GM19328 (cell line): ENCODE data around the gene BRMS1.
"Not testable (repeated sequence)": the region's sequence is repeated elsewhere in the genome, so short reads cannot be mapped to it uniquely, and the experiment has no call there.

Source experiments
- ATAC-seq: cut with Tn5 transposase; IDR thresholded peaks from one replicate; pipeline ENCODE4 v1.9.1; 2021; ENCODE audit warnings: mild to moderate bottlenecking, moderate library complexity; ENCODE audit not compliant: unreplicated experiment

BRMS1 gene

DNA sequence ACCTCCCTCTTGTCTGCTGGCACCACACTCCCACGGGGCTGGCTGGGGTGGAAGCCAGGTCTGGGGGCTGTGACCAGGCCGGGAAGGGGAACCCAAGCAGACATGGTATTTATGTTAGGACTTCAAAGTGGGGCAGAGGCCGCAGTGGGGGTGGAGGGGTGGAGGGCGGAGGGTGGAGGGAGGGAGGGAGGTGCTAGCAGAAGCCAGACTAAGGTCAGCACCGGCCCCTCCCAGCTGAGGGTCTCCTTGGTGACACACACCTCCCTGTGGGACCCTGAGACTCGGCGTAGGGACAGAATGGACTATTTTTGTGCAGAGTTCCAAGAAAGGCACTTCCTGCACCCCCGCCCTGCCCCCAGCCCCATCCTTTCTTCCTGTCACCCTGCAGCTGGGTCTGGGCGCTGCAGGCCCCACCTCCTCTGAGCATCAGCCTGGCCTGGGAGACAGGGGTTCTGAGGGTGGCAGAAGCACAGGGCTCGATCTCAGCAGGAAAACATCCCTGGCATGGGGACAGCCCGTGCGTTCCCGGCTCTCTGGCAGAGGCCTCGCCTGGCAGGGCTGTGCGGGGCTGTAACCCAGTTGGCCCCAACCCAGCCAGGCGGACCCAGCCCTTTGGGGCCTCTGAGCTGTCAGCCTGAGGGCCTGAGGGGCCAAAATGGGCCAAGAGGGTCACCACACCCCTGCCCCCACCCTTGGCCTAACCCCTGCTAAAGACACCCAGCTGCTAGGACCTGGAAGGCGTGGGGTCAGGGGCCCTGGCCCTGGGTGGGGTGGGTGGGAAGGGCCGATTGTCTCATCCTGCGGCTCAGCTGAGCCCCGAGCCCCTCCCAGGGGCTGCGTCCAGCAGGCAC is 18.4 kb downstream of the BRMS1 start:
- no peak for ATAC-seq

DNA sequence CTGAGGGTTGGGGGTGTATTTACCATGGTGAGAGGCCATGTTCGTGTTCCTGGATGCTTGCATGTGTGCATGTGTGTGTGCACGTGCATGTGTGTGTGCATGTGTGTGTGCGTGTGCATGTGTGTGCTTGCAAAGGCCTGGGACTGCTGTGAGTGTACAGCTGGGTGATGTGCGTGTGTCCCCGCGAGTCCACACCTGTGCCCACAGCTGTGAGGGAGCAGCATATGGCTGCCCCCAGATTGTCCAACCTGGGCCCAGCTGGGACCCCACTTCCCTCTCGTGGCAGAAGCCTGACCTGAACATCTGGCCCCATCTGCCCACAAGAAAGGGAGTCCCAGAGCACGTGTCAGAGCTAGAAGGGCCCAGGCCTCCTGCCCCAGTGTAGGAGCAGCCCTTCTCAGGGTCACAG is 19.6 kb downstream of the BRMS1 start:
- ATAC-seq: no peak

DNA sequence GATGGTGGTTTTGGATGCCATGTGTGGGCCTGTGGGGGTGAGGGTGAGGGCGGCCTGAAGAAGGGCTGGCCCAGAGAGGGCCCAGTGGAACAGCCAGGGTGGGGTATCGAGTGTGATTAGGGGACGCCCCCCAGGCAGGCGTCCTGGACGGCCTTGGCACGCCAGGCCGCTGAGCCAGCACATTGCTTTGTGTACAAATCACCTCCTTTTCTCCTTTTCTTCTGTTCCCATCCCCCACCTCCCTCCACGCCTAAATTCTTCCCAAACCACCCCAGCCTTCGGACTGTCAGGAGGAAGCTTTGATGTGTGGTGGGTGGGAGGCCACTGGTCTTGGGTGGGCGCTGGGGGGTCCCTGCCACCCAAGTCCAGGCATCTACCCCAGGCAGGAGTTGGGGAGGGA is 20.2 kb downstream of the BRMS1 start:
- ATAC-seq: no peak

DNA sequence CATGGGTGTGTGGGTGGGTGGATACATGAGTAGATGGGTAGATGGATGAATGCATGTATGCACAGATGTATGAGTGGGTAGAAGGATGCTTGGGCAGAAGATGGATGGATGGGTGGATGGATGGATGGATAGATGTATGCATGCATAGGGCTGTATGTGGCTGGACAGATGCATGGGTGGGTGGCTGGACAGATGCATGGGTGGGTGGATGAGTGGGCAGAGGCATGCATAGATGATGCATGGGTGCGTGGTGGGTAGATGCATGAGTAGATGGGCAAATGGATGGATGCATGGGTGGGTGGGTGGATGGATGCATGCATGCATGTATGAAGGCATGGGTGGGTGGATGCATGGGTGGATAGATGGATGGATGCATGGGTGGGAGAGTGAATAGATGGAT is 21.2 kb downstream of the BRMS1 start:
- no peak for ATAC-seq

DNA sequence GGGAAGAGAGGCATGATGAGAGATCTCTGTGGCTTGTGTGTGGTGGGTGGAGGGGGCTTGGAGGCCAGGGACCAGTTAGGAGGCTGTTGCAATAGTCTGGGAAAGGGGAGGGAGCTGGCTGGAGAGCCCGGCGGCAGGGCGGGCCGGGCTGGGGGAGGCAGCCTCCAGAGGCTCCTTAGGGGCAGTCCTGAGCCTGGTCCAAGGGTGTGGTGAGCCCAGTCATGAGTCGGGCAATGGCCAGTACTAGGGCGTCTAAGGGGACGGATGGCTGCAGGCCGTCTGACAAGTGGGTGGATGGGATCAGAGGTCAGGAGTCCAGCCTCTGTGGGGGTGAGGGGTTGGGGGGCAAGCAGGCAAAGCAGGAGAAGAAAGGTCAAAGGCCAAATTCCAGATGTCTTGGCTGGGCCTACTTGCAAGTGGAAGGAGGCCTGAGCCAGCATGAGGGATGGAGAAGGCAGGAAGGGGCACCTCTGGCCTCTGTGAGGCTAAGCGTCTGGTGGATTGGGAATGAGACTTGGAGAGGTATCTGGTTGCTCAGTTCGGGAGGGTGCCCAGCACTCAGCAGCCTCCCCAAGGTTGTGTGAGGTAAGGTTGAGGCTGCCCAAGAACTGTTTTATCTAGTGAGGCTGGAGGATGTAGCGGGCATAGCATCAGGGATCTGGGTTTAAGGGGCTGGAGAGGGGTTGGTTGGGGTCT is 22.0 kb downstream of the BRMS1 start:
- no peak for ATAC-seq

DNA sequence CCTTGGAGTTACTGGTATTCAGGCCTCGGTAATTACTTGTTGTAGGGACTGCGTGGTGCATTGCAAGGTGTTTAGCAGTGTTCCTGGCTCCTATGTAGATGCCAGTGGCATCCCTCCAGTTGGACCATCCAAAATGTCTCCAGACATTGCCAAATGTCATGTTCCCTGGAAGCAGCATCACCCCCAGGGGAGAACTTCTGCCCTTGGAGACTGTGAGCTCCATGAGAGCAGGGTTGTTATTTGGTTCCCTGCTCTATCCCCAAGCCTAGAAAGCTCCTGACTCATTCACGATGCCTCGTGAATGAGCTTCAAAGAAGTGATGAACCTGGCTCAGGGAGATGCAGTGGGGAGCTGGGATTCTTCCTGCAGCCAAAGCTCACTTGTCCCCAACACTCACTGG is 23.3 kb downstream of the BRMS1 start:
- no peak for ATAC-seq

DNA sequence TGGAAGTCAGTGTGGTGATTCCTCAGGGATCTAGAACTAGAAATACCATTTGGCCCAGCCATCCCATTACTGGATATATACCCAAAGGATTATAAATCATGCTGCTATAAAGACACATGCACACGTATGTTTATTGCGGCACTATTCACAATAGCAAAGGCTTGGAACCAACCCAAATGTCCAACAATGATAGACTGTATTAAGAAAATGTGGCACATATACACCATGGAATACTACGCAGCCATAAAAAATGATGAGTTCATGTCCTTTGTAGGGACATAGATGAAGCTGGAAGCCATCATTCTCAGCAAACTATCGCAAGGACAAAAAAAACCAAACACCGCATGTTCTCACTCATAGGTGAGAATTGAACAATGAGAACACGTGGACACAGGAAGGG is 24.2 kb downstream of the BRMS1 start:
- not testable (repeated sequence) for ATAC-seq

DNA sequence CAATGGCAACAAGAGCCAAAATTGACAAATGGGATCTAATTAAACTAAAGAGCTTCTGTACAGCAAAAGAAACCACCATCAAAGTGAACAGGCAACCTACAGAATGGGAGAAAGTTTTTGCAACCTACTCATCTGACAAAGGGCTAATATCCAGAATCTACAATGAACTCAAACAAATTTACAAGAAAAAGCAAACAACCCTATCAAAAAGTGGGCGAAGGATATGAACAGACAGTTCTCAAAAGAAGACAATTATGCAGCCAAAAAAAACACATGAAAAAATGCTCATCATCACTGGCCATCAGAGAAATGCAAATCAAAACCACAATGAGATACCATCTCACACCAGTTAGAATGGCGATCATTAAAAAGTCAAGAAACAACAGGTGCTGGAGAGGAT is 24.6 kb downstream of the BRMS1 start:
- ATAC-seq: not testable (repeated sequence)

DNA sequence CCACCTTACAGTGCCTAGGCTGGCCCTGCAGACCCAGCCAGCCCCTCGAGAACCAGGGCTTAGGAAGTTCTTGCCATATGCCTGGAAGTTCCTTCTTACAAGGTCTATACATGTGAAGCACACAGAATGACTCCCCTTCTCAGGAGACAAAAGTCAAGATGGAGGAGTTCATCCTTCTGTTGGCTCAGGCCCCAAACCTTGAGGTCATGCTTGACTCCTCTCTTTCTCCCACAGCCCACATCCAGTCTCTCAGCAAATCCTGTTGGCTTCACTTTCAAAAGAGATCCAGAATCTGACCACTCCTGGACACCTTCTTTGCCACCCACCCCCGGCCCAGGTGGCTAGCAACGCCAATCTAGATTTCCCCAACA is 26.3 kb downstream of the BRMS1 start:
- ATAC-seq: no peak

DNA sequence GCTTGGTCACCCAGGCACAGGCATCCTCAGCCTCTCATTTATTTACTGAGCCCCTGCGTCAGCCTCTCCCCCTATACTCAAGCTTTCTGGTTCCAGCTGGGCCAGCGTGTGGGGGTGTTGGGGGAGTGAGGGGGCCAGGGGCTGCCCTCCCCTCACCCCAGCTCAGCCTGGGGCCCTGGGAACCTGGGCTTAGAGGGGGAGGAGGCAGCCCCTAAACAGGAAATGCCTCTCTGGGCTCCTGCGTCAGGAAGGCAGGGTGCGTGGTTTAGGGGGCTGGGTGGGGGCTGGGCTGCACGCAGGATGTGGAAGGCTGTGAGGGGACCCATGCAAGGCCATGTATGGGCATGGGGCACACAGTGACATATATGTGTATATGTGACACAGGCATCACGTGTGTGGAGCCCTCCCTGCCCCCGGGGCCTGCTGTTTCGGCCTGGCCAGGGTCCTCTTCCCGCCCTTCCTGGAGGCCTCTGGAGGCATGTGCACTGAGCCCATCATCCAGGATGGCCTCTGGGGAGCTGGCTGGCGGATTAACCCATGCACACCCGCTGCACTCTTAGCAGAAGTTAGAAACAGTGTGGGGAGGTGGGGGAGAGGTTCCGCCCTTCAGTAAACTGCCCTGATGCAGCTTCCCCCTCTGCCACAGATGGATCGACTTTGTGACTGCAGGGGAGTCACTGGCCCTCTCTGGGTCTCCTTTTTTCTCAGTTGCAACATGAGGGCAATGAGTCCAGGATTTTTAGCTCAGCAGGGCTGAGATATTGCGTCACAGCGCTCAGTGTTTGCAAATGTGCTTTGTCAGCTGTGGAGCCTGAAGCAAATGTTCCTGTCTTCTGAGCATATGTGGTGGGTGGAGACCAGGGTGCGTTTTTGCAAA is 26.9 kb downstream of the BRMS1 start:
- ATAC-seq: no peak

DNA sequence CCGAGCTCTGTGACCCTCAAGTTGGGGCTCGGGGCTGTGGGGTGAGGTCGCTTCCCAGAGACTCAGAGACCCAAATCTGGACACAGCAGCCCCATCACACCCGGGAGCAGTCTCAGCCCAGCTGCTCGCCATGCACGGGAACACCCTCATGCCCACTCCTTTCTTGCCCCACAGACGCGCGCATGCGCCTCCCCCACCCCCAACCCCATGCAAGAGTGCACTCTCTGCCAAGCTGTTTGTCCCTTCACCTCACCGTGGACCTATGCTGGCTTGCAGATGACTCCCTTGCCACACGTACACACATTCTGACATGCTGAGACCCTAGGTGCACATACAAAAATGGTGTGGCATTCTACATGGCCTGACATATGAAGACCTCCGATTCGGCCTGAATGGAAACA is 27.6 kb downstream of the BRMS1 start:
- ATAC-seq: no peak

DNA sequence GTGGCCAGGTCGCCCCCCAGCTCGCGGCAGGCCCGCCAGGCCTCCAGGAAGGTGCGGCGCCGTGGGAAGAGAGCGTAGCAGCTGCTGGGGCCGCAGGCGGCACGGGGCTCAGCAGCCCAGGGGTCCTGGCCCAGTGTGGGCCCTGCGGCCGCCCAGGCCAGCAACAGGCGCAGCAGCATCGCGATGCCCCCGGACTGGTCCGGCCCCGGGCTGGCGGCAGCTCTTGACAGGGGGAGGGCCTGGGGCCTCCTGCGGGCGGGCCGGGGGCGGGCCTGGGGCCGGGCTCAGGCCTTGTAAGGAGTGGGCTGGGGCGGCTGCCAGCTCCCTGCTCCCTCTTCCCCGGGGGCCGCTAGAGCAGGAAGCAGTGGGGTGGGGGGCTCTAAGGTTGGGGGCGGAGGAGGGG is 28.1 kb downstream of the BRMS1 start, which contains the start of gene CD248:
TSS of gene CD248 (minus strand) at position 196 of the 403 bp plus-strand sequence. CDS start at position 179, 17 bp downstream.
- no peak for ATAC-seq

DNA sequence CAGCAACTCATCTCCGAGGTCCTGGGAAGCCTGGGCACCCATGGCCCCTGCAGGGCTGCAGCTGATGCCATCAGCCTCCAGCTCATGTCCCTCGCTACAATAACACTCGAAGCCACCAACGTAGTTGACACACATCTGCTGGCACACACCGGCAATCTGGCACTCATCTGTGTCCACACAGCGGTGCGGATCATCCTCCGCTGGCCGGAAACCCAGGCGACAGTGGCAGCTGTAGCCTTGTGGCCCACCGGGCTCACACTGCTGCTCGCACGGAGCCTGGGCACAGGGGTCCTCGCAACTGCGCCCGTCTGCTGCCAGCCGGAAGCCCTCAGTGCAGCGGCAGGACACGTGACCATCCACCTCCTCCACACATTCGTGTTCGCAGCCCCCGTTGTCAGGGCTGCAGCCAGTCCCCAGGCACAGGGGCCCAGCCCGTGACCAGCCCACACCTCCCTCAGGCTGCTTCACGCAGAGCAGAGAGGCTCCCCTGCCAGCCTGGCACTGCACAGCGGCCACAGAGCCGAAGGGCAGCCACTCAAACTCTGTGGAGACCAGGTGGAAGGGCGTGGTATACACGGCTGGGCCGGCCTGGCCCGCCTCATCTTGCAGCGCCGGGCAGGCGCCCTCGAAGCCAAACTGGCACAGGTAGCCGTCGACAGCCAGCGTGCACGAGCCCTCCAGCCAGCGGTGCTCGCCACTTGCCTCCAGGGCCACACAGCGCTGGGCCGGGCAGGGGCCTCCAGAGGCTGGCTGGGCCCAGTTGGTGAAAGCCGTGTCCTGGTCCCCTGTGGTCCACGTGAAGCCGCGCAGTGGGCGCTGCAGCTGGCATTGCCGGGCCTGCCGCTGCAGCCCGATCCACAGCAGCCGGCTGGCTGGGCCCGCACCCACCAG is 28.7 kb downstream of the BRMS1 start:
- no peak for ATAC-seq

DNA sequence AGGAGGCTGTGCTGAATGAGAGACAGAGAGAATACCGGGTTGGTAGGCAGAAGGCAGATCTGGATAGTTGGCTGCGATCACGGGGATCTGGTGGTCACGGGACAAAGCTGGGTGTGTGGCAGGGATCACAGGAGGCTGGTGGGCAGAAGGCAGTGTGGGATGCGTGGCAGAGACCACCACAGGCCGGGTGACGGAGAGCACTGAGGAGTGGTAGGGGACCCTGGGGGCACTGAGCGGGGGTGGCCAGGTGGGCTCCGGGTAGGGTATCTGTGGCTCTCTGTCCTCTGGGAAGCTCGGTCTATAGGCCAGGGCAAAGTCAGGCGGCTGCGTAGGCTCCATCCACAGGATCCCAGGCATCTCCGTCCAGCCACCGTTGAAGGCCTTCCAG is 29.4 kb downstream of the BRMS1 start:
- ATAC-seq: no peak

DNA sequence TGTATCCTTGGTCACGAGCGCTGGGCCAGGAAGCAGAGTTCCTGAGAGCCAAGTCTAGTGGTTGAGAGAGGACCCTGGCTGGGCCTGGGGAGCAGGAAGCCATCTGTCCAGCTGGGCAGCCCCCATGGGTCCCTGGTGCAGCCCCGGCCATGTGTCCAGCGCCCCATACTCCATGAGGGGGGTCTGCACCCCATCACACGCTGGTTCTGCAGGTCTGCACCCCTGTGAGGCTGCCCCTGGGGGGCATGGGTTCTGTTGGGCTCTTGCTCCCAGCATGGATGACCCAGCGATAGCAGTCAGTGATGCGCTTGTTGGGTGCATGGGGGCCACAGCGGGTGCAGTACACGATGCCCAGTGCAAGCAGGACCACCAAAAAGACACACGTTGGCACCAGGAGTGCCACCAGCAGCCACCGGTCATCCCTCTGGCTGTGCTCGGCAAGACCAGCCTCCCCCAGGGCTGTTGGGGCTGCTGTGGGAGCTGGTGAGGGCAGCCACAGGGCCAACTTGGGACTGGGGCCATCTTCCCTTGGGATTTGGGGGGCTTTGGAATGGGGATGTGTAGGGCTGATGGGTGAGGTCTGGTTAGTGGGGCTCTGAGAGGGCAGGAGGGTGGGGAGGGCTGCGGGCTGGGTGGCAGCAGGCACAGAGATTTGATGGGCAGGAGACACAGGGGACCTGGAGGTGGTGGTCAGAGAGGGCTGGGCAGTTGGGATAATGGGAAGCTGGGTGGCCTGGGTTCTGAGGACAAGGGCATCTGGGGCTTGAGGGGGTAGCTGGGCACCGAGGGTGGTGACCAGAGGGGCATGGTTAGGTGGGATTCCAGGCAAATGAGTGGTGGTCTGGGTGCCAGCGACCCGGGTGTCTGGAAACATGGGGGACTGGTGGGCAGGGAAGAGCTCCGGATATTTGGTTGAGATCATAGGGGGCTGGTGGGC is 30.1 kb downstream of the BRMS1 start:
- no peak for ATAC-seq

DNA sequence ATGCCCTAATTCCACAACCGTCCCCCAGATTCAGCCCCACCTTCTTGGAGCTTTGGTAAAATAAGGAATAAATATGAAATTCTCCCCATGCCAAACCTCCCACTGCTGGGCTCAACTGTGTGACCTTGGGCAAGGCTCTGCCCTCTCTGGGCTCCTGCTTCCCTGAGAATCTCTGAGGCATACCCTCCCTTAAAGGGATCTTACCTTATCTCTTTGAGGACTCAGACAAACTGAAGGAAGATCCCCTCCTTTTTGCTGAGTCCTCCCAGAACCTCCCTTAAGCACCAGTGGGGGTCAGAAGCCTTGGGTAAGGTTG is 30.8 kb downstream of the BRMS1 start:
- ATAC-seq: no peak

DNA sequence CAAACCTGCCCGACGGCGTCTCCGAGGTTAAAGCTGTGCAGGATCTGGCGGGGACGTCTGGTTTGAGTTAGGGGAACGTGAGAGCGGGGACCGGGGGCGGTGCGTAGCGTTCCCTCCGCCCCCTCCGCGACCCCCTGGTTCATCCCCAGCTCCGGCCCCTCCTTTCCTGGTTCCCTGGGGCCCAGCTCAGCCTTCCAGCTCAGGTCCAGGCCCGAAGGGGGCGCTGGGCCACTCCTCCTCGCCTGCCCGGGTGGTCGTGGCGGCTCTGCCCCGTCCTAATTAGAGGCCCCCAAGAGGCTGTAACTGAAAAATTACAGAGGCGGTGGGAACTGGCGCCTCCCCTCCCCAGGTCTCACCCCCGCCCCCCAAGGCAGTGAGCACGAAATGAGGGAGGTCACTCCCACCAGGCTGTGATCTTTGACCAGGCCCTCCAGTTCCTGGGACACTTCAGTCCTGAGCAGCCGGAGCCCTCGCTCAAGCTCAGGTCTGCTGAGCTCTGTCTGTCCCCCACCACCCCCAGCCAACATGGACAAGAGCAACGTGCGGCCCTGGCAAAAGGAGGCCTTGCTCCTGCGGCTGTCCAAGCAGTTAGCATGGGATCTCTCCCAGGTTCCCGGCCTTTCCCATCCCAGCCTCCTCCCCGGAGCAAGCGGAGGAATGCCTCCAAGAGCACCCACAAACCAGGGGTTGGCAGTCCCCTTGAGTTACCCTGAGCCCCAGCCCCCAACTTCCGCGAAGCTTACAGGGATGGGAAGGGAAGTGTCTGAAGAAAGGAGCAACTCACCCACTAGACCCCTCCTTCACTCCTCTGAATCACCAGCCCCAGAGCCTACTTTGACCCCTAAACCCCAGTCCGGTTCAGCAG is 31.4 kb downstream of the BRMS1 start:
- ATAC-seq: no peak

DNA sequence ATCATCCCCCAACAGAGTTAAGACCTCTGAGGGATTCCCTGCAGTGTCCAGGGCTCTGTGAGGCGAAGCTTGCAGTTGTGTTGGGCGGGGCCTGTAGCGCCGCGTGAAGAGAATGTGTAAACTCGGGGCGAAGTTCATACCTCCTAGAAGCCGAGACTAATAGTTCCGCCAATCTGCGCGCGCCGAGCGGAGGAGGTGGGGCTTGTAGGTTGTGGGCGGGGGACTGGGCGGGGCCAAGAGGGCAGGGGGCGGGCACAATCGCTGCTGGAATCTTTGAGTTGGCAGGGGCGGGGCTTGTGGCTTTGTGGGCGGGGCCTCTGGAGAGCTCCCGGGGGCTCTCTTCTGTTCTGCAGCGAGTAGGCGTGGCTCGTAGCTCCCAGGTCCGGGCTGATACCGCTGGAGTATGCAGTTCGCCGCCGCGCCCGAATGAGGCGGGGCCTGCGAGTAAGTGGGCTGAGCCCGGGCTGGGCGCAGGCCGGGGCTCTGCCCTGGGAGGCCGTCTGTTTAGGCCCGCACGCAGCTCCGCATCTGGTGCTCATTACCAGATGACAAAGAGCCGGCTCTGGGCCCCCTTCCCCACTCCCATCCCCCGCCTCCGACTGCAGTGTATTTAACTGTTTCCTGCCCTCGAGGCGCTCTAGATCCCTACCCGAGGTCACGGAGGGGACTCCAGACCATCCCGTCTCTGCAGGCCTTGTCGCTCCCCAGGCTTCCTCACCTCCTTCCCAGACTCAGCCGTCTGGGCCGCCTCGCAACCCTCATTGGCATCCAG is 32.2 kb downstream of the BRMS1 start:
- ATAC-seq: peak; percentile 46
